Ovary (tissue), 3 donors: ENCODE data around the gene FOXC1.

Experiments
- CTCF ChIP-seq, 3 donors: fragments of 450-650 bp in 2 of 3; fragments of 200-600 bp in 1 of 3; IDR thresholded peaks; one replicate each; pipeline versions ENCODE4 v1.5.1 to v1.8.0; 2016 to 2022; ENCODE audit warnings: antibody characterized with exemption in 3 of 3, mild to moderate bottlenecking in 1 of 3
- POLR2A ChIP-seq: fragments of 450-650 bp; IDR thresholded peaks from one replicate; pipeline ENCODE4 v1.6.1; 2017; ENCODE audit warnings: antibody characterized with exemption, mild to moderate bottlenecking, moderate library complexity
- donor health status: DM: no; HTN: no; CAD: no.

- TF ChIP-seq CTCF (IDR thresholded peaks at IDR 0.05) (no peak), POLR2A (no peak)
Observed at GRCh38 chr6:1624851-1625781, 15.4 kb downstream of the FOXC1 start.
